K562 (cell line): ENCODE results near the gene KATNAL1. TPM values are rescaled to one million over a fixed set of nuclear protein-coding genes. Genes with fewer than 3 reads are reported as not detected.

Source experiments
- ATAC-seq: fragments of 200-7000 bp; cut with Tn5 transposase; 3 replicates; pipeline ENCODE4 v1.9.1; 2020; ENCODE audit warnings: moderate library complexity
- BruUV-seq: library from RNA; stranded (reverse); fragments of 400-500 nt; replicated peaks from 2 replicates; lab custom pipeline; 2021; lab: Mats Ljungman, UMichigan
- CTCF ChIA-PET: fragments of 300-600 bp; formaldehyde crosslinking; extraction: SDS; loops from one replicate; lab custom pipeline; 2021; ENCODE audit warnings: low intra/inter-chr PET ratio; lab: Yijun Ruan, JAX
- POLR2A ChIA-PET: fragments of 300-600, 350-650 bp; sonication (Branson Sonifier 250); formaldehyde crosslinking; extraction: SDS; loops from one replicate; lab custom pipeline; 2021; ENCODE audit warnings: antibody characterized with exemption, inconsistent platforms; lab: Yijun Ruan, JAX
- DNase-seq, 4 experiments: peaks; one replicate each; pipeline versions ENCODE4 v3.0.0 to v3.0.0-alpha.2; 2011 to 2018; ENCODE audit warnings: low spot score in 3 of 4, mixed read lengths in 3 of 4; ENCODE audit errors: extremely low read depth in 1 of 4
- FAIRE-seq: peaks from 2 replicates; lab custom pipeline; 2011; peaks lifted over from hg19 to GRCh38; lab: Jason Lieb, UNC
- H2AFZ ChIP-seq: 2 replicates; pipeline ENCODE4 v1.6.0; 2011; ENCODE audit warnings: low read depth, low read length, control low read depth, inconsistent platforms
- H3K27ac ChIP-seq: fragments of 200-600 bp; 3 replicates; pipeline ENCODE4 v1.8.0; 2011; ENCODE audit warnings: low read depth, mild to moderate bottlenecking, control low read depth, inconsistent platforms, low read length, moderate library complexity, mixed read lengths; ENCODE audit errors: extremely low read depth
- H3K27me3 ChIP-seq, 2 experiments: fragments of 300-600 bp in 1 of 2; 2 replicates in 1 of 2; 3 replicates in 1 of 2; pipeline versions ENCODE4 v1.6.0 to v1.8.0; 2011; ENCODE audit warnings: inconsistent platforms in 2 of 2, low read length in 2 of 2, mild to moderate bottlenecking in 1 of 2, mixed read lengths in 1 of 2, moderate library complexity in 1 of 2; ENCODE audit not compliant: control insufficient read depth in 2 of 2, insufficient read depth in 2 of 2
- H3K36me3 ChIP-seq: fragments of 300-600 bp; 3 replicates; pipeline ENCODE4 v1.8.0; 2011; ENCODE audit warnings: mild to moderate bottlenecking, low read length, inconsistent platforms; ENCODE audit not compliant: control insufficient read depth, insufficient read depth
- H3K4me1 ChIP-seq, 2 experiments: fragments of 200-600 bp in 1 of 2; replicated peaks in 1 of 2; 2 replicates in 1 of 2; 3 replicates in 1 of 2; pipeline versions ENCODE4 v1.5.1 to v1.8.0; 2011; ENCODE audit warnings: inconsistent platforms in 2 of 2, low read length in 2 of 2, mild to moderate bottlenecking in 1 of 2, mixed read lengths in 1 of 2, moderate library complexity in 1 of 2; ENCODE audit not compliant: control insufficient read depth in 2 of 2, insufficient read depth in 2 of 2
- H3K4me2 ChIP-seq: 2 replicates; pipeline ENCODE4 v1.6.1; 2011; ENCODE audit warnings: low read length, control low read depth, inconsistent platforms, mixed read lengths; ENCODE audit not compliant: insufficient read depth
- H3K4me3 ChIP-seq: fragments of 200-600 bp; sonication (generic), shearing (Covaris generic); 2 replicates; pipeline ENCODE4 v1.5.1; 2016; ENCODE audit warnings: control low read depth, inconsistent platforms
- H3K79me2 ChIP-seq: fragments of 200-600 bp; 3 replicates; pipeline ENCODE4 v1.8.0; 2011; ENCODE audit warnings: low read length, inconsistent platforms; ENCODE audit not compliant: control insufficient read depth, insufficient read depth
- H3K9ac ChIP-seq, 2 experiments: 2 replicates each; pipeline versions ENCODE4 v1.6.0 to v1.6.1; 2011; ENCODE audit warnings: low read depth in 2 of 2, low read length in 2 of 2, control low read depth in 1 of 2, inconsistent platforms in 1 of 2, mild to moderate bottlenecking in 1 of 2, mixed read lengths in 1 of 2; ENCODE audit not compliant: insufficient read depth in 1 of 2
- H3K9me1 ChIP-seq: one replicate; pipeline ENCODE4 v1.6.0; 2011; ENCODE audit warnings: inconsistent platforms, mild to moderate bottlenecking, low read length, moderate library complexity; ENCODE audit not compliant: control insufficient read depth, insufficient read depth
- H3K9me3 ChIP-seq: replicated peaks from 2 replicates; pipeline ENCODE4 v1.5.1; 2011; ENCODE audit warnings: low read depth, low read length, inconsistent platforms; ENCODE audit not compliant: control insufficient read depth, insufficient read depth
- H4K20me1 ChIP-seq: replicated peaks from 2 replicates; pipeline ENCODE4 v1.6.1; 2011; ENCODE audit warnings: low read length, inconsistent platforms, mixed read lengths; ENCODE audit not compliant: control insufficient read depth, insufficient read depth
- ARID2 ChIP-seq: fragments of 450-650 bp; IDR thresholded peaks from 2 replicates; pipeline ENCODE4 v1.6.1; 2017; ENCODE audit warnings: antibody characterized with exemption, mild to moderate bottlenecking
- BRF2 ChIP-seq: IDR thresholded peaks from 3 replicates; pipeline ENCODE4 v1.6.1; 2011; ENCODE audit warnings: borderline replicate concordance, mild to moderate bottlenecking; ENCODE audit not compliant: insufficient read length, insufficient read depth
- CCNT2 ChIP-seq: IDR thresholded peaks from 2 replicates; pipeline ENCODE4 v1.6.1; 2011; ENCODE audit warnings: borderline replicate concordance, low read depth, mild to moderate bottlenecking, moderate library complexity, mixed read lengths, low read length; ENCODE audit not compliant: insufficient read length; ENCODE audit errors: extremely low read depth
- FOXJ3 ChIP-seq: sonication (generic); formaldehyde crosslinking; IDR thresholded peaks from 2 replicates; pipeline ENCODE4 v1.4.0; 2020; ENCODE audit warnings: mild to moderate bottlenecking, missing genetic modification reagents
- GATAD2B ChIP-seq: fragments of 450-650 bp; IDR thresholded peaks from 2 replicates; pipeline ENCODE4 v1.6.1; 2017; ENCODE audit warnings: mild to moderate bottlenecking, borderline replicate concordance
- KLF13 ChIP-seq: fragments of 450-650 bp; IDR thresholded peaks from 2 replicates; pipeline ENCODE4 v1.6.1; 2016; ENCODE audit warnings: missing genetic modification characterization, low read depth, mild to moderate bottlenecking, missing compliant biosample characterization, moderate library complexity, borderline replicate concordance
- ZBTB8A ChIP-seq: fragments of 450-650 bp; IDR thresholded peaks from 2 replicates; pipeline ENCODE4 v1.6.1; 2018; ENCODE audit warnings: mild to moderate bottlenecking, moderate library complexity; ENCODE audit not compliant: partially characterized antibody
- ZFPM2 ChIP-seq: fragments of 250-450 bp; sonication (Bioruptor Pico); IDR thresholded peaks from 2 replicates; pipeline ENCODE4 v1.5.1; 2022; ENCODE audit warnings: mild to moderate bottlenecking
- WGBS: fragments of 100-300 bp; shearing (Covaris generic); methylation state at CpG from one replicate; pipeline ENCODE4 v1.1.6; 2016; ENCODE audit warnings: low coverage, mixed read lengths; ENCODE audit not compliant: insufficient coverage; ENCODE audit errors: missing lambda C conversion rate; 5-methylcytosine and 5-hydroxymethylcytosine counted together
- in situ Hi-C: fragments of 300-500 bp; cut with MboI; formaldehyde crosslinking; loops from 4 replicates; pipeline ENCODE4 v1.15.0; 2018; ENCODE audit warnings: inconsistent platforms, mixed read lengths
- intact Hi-C: fragments of 100-400 bp; cut with micrococcal nuclease; formaldehyde crosslinking; loops from 2 replicates; pipeline ENCODE4 v1.14.2; 2022
- polyA plus RNA-seq, 8 experiments: library from polyadenylated mRNA; depleted of rRNA in 4 of 8; stranded (reverse) in 5 of 8; unstranded in 3 of 8; fragments of >200 nt; fragmentation: Nextera tagmentation in 2 of 8; fragmentation: Illumina TruSeq in 1 of 8; extraction: Ambion mirVana in 2 of 8; extraction: Trizol in 1 of 8; gene quantifications; 2 replicates each; pipeline versions ENCODE4 v1.2.1 to v1.2.3, GENCODE V29; 2011 to 2014; ENCODE audit warnings: inconsistent platforms in 1 of 8, missing spikeins in 1 of 8
- total RNA-seq, 7 experiments: library from RNA; depleted of rRNA in 6 of 7; stranded (reverse); fragments of >200 nt in 6 of 7; fragmentation: Illumina TruSeq in 2 of 7; extraction: Trizol in 2 of 7; gene quantifications; 2 replicates each; pipeline versions ENCODE4 v1.2.1 to v1.2.3, GENCODE V29; 2011 to 2021; ENCODE audit warnings: low replicate concordance in 1 of 7

Gene KATNAL1
- total and polyA plus RNA-seq, 9 of the 15 experiments (the other 6 are each of a cell fraction or from before 2014, with no cell fraction given): 2.5 to 8.2 (median 5.5) TPM

- H3K9me3 ChIP-seq: 0 out of 2 replicates have a peak, but pooled peaks cover 2% of the 10 kb centered on the region
- in situ Hi-C loops (no loop called here), intact Hi-C loops (no loop called here)
- ATAC-seq: no peak
- no peak overlapping the region for H3K4me2 ChIP-seq
- no peaks in the 10 kb centered on the region for H4K20me1 ChIP-seq
- no peak for FAIRE-seq
- ChIA-PET CTCF (no interaction called here), POLR2A (interaction anchor here (1.1 to 1.6 kb wide), 2 partner anchors 9 to 35 kb away, joined by 3 read pairs; no protein-coding TSS in a partner anchor)
- whole genome bisulfite sequencing: 50% methylated on average over 1 of the region's 1 CpG
- H3K9me1 ChIP-seq: no peaks in the 10 kb centered on the region
- TF ChIP-seq GATAD2B (no peak), ZBTB8A (no peak), CCNT2 (no peak), ZFPM2 (CRISPR knock-in tag) (no peak)
- H3K9ac ChIP-seq: no peak overlapping the region
- no TSS peak for BruUV-seq
- H3K27me3 ChIP-seq: no peaks in the 10 kb centered on the region
- H3K4me1 ChIP-seq: no peaks in the 10 kb centered on the region; a peak in 1 of 5 replicates
- no peaks in the 10 kb centered on the region for H3K36me3 ChIP-seq
- H3K4me3 ChIP-seq: no peak overlapping the region
- DNase-seq: no peak
- H3K27ac ChIP-seq: no peak overlapping the region
- no peaks in the 10 kb centered on the region for H3K79me2 ChIP-seq
- H2AFZ ChIP-seq: no peak overlapping the region
Observed at GRCh38 chr13:30268673-30269072, 38.7 kb downstream of the KATNAL1 start.

GRCh38 chr13:30266756-30267155, 40.6 kb downstream of the KATNAL1 start:
- no peaks in the 10 kb centered on the region for H3K4me1 ChIP-seq
- H3K4me3 ChIP-seq: no peak overlapping the region
- ATAC-seq (no peak), DNase-seq (no peak), FAIRE-seq (no peak)
- intact Hi-C loops (no loop called here), in situ Hi-C loops (no loop called here)
- no peak overlapping the region for H3K9ac ChIP-seq
- no peaks in the 10 kb centered on the region for H3K79me2 ChIP-seq
- H3K9me1 ChIP-seq: no peaks in the 10 kb centered on the region
- H3K4me2 ChIP-seq: no peak overlapping the region
- WGBS: 61% methylated on average over 2 of the region's 2 CpGs
- no peak overlapping the region for H3K27ac ChIP-seq
- ChIA-PET CTCF (no interaction called here), POLR2A (no interaction called here)
- H3K9me3 ChIP-seq: 0 out of 2 replicates have a peak, but pooled peaks cover 2% of the 10 kb centered on the region
- no peak for TF ChIP-seq ARID2
- TF ChIP-seq BRF2: no peak
- TF ChIP-seq KLF13 (tag): no peak
- no peak for TF ChIP-seq FOXJ3 (CRISPR knock-in tag)
- BruUV-seq: no TSS peak
- no peaks in the 10 kb centered on the region for H3K36me3 ChIP-seq
- no peak overlapping the region for H2AFZ ChIP-seq
- H4K20me1 ChIP-seq: no peaks in the 10 kb centered on the region
- no peaks in the 10 kb centered on the region for H3K27me3 ChIP-seq
